Right ventricle myocardium inferior (tissue), 1 donor: ENCODE data around the gene SLC7A8. TPM values are rescaled to one million over a fixed set of nuclear protein-coding genes. Genes with fewer than 3 reads are reported as not detected.
A peak's percentile ranks its signal among the peaks of the same experiment; 100 is the strongest.
"Not testable (repeated sequence)": the region's sequence is repeated elsewhere in the genome, so short reads cannot be mapped to it uniquely, and the experiment has no call there.

Experiments
- ATAC-seq: fragments of 200-7000 bp; cut with Tn5 transposase; one replicate; pipeline ENCODE4 v1.9.1; 2020; ENCODE audit warnings: mild to moderate bottlenecking, moderate library complexity
- DNase-seq: peaks from one replicate; pipeline ENCODE4 v3.0.0; 2021; ENCODE audit errors: missing footprints
- intact Hi-C: fragments of 100-400 bp; cut with DNase I; formaldehyde crosslinking; loops from one replicate; pipeline ENCODE4 v1.11.0; 2022
- total RNA-seq: library from RNA; stranded (reverse); fragmentation: NEBNext Ultra II Directional; extraction: Animal tissue kit (Norgen Biotek cat#: 25700); gene quantifications from one replicate; pipeline ENCODE4 v1.2.1, GENCODE V29; 2021
- donor health status: DM: no; HTN: yes; CAD: no; lungs with severe emphysema.

SLC7A8 gene
- total RNA-seq, 1 donor from 2014 or later = 11.5 TPM

DNA sequence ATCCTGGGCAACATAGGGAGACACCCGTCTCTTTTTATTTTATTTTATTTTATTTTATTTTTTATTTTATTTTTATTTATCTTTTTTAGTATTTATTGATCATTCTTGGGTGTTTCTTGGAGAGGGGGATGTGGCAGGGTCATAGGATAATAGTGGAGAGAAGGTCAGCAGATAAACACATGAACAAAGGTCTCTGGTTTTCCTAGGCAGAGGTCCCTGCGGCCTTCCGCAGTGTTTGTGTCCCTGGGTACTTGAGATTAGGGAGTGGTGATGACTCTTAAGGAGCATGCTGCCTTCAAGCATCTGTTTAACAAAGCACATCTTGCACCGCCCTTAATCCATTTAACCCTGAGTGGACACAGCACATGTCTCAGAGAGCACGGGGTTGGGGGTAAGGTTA is 75.8 kb downstream of the SLC7A8 start:
- intact Hi-C loops, DNase-seq, ATAC-seq: not testable (repeated sequence)

DNA sequence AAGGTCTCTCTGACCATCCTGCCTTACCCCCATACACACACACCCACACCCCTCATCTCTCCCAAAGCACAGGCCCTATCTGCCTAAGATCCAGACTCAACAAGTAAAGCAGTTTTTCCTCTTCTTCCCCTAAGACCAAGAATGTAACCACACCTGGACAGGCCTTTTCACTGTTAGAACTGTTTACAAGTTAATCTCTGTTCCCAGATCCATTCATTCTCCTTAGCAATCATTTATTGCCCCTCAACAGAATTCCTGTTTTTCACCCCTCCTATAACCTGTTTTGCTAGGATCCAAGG is 76.8 kb downstream of the SLC7A8 start:
- intact Hi-C loops = no loop called here
- no peak for ATAC-seq

DNA sequence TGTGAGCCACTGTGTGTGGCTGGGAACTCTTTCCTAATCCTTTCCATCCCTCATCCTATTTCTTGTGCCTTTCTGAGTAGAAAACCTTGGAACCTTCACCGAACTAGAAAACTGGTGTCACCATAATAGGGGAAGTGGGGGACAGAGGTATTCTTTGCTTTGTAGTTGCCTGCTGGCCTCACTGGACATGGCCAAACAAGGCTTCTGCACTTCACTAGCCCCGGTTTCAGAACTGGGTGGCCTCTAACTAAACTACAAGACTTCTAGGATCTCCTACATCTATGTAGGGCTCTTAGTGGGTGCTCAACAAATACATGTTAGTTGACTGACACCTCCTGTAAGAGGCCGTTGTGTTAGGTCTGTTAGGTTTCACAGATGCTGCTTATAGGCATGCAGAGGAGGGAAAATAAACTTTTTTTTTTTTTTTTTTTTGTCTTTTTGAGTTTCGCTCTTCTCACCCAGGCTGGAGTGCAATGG is 78.1 kb downstream of the SLC7A8 start:
- intact Hi-C loops = no loop called here
- ATAC-seq (no peak), DNase-seq (no peak)

More for the DNA sequence above, 76.8 kb downstream of the SLC7A8 start:
- DNase-seq = no peak

DNA sequence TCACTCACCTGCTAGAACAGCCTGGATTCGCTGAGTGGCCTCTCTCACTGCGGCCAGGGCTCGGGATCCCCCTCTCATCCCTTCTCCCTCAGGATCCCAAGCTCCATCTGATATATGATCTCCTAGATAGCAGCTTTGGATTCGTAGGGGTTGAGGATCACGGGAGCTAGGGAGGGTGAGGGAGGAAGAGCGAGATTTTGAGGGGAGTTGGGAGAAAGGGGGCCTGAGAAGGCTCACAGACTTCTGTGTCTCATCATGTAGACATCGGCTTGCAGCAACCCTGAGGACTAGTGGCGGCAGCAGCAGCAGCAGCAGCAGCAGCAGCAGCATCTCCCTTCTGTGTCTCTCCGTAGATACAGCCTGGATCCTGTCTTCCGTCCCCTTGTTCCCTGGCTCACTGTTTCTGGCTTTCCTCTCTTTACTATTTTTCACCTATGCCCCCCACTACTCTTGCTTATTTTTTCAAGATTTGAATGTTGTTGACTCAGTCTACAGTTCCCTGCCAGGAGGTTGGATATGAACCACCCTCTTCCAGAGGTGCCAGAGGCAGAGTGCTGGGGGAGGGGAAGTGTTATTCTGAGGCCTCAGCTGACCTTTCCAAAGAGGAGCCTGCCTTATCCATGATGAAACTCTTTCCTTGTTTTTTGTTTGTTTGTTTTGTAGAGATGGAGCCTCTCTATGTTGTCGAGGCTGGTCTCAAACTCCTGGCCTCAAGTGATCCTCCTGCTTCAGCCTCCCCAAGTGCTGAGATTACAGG is 78.7 kb downstream of the SLC7A8 start, which contains the start of gene CIROP:
TSS of gene CIROP (minus strand) at position 399 of the 757 bp plus-strand sequence. CDS start at position 330, 69 bp downstream.
- intact Hi-C loops = loop anchor here (5.0 kb wide), 1 partner anchor 42 kb away; no protein-coding TSS in a partner anchor
- DNase-seq (no peak), ATAC-seq (no peak)

DNA sequence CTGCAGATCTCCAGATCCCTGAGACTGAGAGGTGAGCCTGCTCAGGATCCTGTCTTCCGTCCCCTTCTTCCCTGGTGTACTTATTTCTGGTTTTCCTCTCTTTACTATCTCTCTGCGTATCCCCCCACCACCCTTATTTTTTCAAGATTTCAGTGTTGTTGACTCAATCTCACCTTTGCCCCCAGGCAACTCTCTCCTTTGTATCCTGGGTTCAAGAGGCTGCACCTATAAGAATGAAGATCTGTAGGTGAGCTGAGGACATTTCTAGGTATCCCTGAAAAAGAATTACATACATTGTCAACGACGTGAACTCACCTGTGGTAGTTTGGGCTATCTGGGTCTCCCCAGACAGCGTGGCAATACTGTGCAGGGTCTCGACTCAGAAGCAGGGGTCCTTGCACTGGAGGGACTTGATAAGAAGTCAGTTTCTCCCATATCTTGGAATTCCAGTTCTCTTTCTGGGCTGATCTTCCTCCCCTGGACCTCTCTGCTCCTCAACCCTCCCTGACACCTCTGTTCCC is 79.3 kb downstream of the SLC7A8 start:
- no peak for ATAC-seq
- DNase-seq = no peak
- intact Hi-C loops = loop anchor here (5.0 kb wide), 1 partner anchor 42 kb away; no protein-coding TSS in a partner anchor

DNA sequence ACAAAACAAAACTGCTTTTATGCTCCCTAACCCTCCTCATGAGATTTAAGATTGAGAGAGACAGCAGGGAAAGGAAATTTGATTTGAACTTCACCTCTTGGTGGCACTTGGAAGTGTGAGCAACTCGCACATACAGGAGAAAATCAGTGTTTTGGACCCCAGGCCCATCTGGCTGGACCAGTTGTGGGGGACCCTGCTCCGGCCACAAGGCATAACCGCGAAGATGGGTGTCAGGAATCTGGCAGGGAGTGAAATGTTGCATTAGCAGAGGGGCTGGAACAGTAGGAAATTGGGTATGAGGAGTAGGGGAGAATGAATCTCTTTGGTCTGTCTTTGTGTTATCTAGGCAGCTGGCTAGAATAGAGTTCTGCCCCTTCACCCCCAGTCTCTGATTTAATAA is 79.9 kb downstream of the SLC7A8 start:
- DNase-seq = no peak
- no peak for ATAC-seq
- intact Hi-C loops = loop anchor here (5.0 kb wide), 1 partner anchor 41 kb away; no protein-coding TSS in a partner anchor

DNA sequence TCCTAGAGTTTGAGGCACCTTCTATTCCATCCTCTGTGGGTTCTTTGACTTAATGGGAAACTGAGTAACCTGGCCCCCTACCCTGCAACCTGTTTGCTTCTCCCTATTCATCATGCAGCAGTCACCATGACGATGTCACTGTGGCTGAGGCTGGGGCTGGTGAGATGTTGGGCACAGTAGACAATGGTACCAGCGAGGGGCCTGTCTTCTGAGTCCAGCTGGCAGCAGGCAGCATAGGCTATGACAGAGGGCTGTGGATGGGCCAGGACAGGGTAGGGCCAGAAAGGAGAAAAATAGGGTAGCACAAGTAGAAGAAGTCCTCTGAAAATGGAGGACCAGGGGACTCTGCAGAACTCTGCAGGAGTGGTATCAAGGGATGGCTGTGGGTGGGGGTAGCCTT is 80.7 kb downstream of the SLC7A8 start:
- no peak for DNase-seq
- intact Hi-C loops = loop anchor here (5.0 kb wide), 1 partner anchor 40 kb away; no protein-coding TSS in a partner anchor
- ATAC-seq = no peak

DNA sequence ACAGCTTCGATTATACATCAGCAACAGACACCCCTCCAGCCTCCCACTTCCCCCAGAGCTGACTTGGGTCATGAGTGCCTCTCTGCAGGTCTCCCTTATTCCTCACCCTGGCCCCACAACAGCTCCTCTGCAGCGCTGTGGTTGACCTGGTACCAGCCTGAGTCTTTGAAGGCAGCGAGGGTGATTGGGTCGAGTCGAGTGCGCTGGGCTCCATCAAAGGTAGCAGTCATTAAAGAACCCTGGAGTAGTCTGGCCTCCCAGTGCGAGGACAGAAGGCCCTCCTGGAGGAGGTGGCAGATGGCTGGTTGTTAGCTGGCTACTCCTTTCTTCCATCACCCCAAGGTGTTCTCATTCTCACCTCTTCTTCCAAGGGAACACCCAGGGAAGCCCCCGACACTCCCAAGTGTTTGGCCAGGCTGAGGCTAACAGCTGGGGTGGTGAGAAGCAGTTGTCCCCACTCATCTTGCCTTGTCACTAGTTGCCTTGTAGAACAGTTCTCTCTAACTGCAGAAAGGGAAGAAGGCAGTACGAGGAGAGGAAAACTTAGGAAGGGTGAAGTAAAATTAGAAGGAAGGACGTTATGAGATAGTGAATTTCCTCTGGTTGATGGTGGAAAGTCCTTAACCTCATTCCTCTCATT is 81.4 kb downstream of the SLC7A8 start:
- no peak for DNase-seq
- intact Hi-C loops = loop anchor here (5.0 kb wide), 1 partner anchor 40 kb away; no protein-coding TSS in a partner anchor
- no peak for ATAC-seq

DNA sequence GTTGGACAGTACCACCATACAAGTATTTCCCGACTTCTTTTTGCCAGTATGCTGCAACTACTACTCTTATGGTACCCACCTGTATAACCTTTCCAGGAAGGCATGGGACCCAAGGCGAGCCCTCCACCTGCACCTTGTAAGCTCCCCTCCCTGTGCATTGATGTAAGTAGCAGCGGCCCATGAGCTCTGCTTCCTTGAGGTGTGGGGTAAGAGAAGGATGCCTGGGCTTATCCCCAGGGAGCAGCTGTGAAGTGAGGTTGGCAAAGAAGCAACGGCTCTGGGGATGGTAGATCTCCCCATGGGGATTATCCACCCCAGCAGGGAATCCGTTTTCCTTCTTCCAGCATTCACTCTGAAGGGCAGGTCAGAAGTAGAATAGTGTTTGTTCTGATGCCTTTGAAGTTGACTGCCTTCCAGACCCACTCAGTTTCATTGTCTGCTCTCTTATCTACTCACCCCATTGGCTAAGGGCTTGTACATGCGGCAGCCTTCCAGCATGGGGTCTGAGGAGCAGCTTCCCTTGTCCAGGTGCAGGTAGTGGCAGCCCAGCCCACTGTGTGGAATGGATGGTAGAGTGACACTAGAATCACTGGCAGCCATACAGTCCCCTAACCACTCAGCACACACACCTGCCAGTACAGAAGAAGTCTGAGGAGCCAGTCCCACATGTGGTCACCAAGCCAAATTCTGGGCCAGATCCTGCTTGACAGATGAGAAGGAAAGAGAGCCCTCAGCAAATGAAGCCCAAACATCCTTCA is 82.1 kb downstream of the SLC7A8 start:
- intact Hi-C loops = loop anchor here (5.0 kb wide), 1 partner anchor 39 kb away; no protein-coding TSS in a partner anchor
- no peak for ATAC-seq

DNA sequence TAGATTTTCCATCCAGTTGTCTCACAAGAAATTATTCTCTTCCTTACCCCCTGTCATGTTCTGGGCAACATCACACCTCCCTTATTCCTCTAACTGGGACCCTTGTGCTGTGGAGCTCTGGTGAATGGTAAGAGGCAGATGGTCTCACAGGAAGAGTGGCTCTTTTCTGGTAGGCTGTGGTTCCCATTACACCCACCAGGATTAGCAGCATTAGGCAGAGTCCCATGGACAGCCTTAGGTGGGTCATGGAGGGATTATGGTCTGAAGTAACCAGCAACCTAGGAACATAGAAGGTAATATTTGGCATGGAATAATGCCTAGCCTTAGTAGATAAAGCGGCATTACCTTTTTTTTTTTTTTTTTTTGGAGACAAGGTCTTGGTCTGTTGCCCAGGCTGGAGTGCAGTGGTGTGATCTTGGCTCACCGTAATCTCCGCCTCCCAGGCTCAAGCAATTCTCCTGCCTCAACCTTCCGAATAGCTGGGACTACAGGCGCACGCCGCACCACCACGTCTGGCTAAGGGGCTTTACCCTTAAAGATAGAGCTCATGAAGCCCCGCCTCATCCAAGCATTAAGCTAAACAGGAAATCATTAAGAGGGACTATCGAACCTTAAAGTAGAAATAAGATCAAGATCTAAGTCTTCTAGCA is 84.1 kb downstream of the SLC7A8 start:
- intact Hi-C loops = no loop called here
- ATAC-seq = no peak
- DNase-seq = no peak

More for the DNA sequence above, 82.1 kb downstream of the SLC7A8 start:
- no peak for DNase-seq

DNA sequence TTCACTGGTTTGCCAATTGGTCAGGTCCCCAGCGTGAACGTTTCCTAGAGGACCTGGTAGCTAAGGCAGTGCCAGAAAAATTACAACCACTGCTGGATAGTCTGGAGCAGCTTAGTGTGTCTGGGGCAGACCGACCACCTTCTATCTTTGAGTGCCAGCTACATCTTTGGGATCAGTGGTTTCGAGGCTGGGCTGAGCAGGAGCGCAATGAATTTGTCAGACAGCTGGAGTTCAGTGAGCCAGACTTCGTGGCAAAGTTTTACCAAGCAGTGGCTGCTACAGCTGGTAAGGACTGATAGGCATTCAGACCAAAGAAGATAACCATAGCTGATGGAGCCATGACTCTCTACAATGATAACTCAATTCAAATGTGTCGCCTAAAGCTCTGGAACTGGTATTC is 85.7 kb downstream of the SLC7A8 start:
- intact Hi-C loops = no loop called here
- ATAC-seq (no peak), DNase-seq (no peak)

DNA sequence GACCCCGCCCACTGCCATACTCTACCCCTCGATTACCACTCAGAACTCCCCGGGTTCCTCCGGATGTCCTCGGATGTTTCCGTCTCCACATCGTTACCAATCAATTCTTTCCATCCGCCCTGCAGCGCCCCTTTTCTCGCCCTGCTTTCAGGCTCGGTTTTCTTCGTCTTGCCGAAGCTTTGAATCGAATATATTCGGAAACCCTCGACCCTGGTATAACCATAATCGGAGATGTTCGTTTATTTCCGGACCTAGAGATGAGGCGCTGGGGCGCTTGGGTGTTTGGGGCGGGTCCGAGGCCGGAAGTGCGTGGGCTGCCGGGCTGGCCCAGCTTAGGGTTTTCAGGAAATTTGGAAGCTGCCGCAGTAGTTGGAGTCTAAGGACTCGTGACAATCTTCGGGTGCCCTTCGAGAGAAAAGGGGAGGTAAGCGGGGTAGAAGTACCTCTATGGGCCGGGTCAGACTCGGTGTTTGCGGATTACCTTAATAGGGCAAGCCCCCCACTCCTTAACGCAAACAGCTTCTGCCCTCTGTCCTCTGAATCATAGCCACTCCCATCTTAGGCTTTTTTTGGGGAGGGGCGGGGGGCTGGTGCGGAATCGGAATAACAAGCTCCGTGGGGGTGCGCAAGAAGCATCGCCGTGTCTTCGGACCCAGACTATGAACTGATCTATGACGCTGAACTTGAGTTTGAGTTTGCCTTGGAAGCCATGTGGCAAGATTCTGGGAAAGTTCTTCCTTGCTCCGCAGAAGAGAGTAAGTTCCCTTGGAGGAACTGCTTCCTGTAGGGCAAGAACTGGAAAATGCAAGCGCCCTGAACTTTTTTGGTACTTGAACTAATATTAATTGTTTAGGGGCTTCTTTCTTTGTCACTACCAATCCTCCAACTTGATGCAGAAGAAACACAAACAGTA is 88.0 kb downstream of the SLC7A8 start, which contains the start of gene C14orf119:
TSS of gene C14orf119 (plus strand) at position 310 of the 913 bp plus-strand sequence. CDS start 2,154 bp downstream, outside the sequence.
- intact Hi-C loops = loop anchor here (2.0 kb wide), 1 partner anchor 19 kb away; no protein-coding TSS in a partner anchor
- no peak for DNase-seq
- ATAC-seq = peak; percentile 96

DNA sequence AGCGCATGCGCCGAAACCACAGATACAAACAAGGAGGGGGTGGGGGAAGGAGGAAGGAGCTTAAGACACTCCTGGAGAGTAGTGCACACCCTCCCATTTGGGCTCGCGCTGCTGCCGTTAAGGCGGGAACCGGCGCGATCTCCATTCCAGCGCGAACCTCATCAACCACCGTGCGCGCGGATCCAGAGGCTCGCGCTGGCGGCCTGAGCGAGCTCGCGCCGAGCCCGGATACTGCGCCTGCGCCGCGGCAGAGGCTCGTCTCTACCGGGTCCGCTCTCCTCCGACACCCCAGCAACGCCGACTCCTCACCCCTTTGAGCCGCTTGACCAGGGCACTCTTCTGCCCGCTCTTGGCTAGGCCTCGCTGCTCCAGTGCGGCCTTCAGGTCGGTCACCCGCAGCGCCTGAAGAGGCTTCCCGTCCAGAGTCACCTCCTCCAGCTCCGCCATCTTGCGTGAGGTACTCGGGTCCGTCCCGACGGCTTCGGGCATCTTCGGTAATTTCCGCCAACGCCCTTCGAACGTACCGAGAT is 88.7 kb downstream of the SLC7A8 start, which contains the start of gene ACIN1:
TSS of gene ACIN1 (minus strand) at position 471 of the 530 bp plus-strand sequence. CDS start at position 447, 24 bp downstream.
- intact Hi-C loops = loop anchor here (2.0 kb wide), 1 partner anchor 18 kb away; no protein-coding TSS in a partner anchor

DNA sequence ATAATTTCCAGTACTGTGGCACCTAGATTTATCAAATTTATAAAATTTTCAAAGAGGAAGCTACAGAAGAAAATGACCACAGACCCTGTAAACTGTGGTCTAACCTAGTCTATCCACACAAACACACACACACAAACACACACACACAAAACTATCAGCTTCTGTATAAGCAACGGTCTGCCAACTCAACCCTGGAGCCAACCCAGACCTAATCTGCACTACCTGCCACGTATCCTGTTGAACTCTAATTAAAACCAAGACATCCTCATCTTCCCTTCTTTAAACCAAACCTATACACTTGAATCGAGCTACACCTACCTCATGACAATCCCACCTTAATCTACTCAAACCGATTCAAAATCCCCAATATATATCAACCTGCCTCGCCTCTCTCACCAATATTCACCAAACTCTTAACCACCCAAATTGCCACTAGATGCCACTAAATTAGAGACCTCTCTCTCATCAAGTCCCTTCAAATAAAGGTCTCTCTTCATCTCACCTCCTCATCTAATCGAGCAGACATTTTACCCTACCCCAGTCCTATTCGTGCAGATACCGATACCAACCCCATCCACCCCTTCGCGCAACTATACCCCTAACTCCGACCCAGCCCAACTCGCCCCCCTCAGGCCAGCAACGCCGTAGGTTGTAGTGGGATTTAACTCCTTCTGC is 89.3 kb downstream of the SLC7A8 start:
- intact Hi-C loops = loop anchor here (2.0 kb wide), 1 partner anchor 17 kb away; no protein-coding TSS in a partner anchor
- ATAC-seq = no peak
- DNase-seq = no peak

More for the DNA sequence above, 88.7 kb downstream of the SLC7A8 start, which contains the start of gene ACIN1:
- ATAC-seq (peak; percentile 63), DNase-seq (peak; percentile 99)

DNA sequence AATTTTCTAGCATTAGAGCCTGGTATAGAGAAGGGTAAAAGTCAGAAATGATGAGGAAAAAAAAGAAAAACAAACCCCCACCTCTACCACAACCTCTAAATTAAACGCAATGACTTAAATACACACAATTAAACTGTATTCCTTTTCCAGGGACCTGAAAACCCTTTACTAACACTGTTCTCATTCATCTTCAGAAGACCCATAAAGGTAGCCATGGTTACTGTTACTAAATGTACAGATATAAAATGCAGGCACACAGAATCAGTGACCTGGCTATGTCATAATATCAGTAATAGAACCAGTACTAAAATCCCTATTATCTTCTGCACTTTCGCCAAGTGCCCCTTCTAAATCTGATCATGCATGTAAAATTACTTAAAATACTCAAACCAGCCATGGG is 89.9 kb downstream of the SLC7A8 start:
- intact Hi-C loops = no loop called here
- ATAC-seq (no peak), DNase-seq (no peak)

DNA sequence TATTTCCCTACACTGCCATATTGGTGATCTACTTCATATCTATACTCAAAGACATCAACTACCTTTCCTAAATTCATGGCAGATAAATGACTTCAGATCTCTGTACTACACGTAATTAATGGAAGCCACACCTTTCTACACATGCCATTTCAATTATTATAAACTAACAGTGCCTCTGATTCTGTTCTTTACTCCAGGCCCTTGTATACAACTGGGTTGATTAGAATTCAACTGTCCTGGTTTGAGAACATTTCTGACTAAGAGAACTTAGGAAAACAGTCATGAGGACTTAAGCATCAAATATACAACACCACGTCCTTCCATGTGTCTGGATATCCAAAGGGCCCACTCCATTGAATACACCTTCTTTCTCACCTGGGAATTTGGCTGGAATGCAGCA is 90.4 kb downstream of the SLC7A8 start:
- ATAC-seq (no peak), DNase-seq (no peak)
- intact Hi-C loops = no loop called here
